NCI-H1930 (cell line): ENCODE results near the gene CFAP74.

ENCODE experiments used
- DNase-seq, 2 experiments: peaks; one replicate each; lab custom pipeline; 2025; lab: John Stamatoyannopoulos, UW

Gene CFAP74

GRCh38 chr1:1928231-1929101 is 75.1 kb downstream of the CFAP74 start:
- no peak for DNase-seq

GRCh38 chr1:1927751-1928150 is 75.8 kb downstream of the CFAP74 start:
- DNase-seq: no peak

GRCh38 chr1:1926886-1927660 is 76.5 kb downstream of the CFAP74 start:
- DNase-seq: no peak

- DNase-seq: no peak
Measured at GRCh38 chr1:1926346-1926811, 77.2 kb downstream of the CFAP74 start.

- no peak for DNase-seq
Measured at GRCh38 chr1:1925437-1926345, 77.9 kb downstream of the CFAP74 start.

- no peak for DNase-seq
Measured at GRCh38 chr1:1924849-1925248, 78.7 kb downstream of the CFAP74 start.

- no peak for DNase-seq
Measured at GRCh38 chr1:1924386-1924785, 79.2 kb downstream of the CFAP74 start.

- no peak for DNase-seq
Measured at GRCh38 chr1:1922956-1923833, 80.4 kb downstream of the CFAP74 start.

- no peak for DNase-seq
Measured at GRCh38 chr1:1922702-1922955, 81.0 kb downstream of the CFAP74 start.

GRCh38 chr1:1921901-1922701 is 81.5 kb downstream of the CFAP74 start:
- DNase-seq: no peak

- DNase-seq: no peak
Measured at GRCh38 chr1:1921459-1921862, 82.1 kb downstream of the CFAP74 start.

GRCh38 chr1:1920608-1921458 is 82.8 kb downstream of the CFAP74 start:
- no peak for DNase-seq

- DNase-seq: no peak
Measured at GRCh38 chr1:1920057-1920607, 83.5 kb downstream of the CFAP74 start.

GRCh38 chr1:1919304-1920056 is 84.1 kb downstream of the CFAP74 start:
- peak; percentile 97 to 98 for DNase-seq

- DNase-seq: peak; percentile 89 to 94
Measured at GRCh38 chr1:1918901-1919303, 84.7 kb downstream of the CFAP74 start, which contains the start of gene TMEM52. Gene TMEM52, minus strand, starts transcription at chr1:1919279. Its CDS starts 14 bp downstream, at chr1:1919265.

GRCh38 chr1:1917995-1918900 is 85.3 kb downstream of the CFAP74 start:
- DNase-seq: no peak

GRCh38 chr1:1917304-1917976 is 86.1 kb downstream of the CFAP74 start:
- no peak for DNase-seq
